Astrocyte of the cerebellum (primary cell): ENCODE data around the gene SAT2.
A peak's percentile ranks its signal among the peaks of the same experiment; 100 is the strongest.
"Not testable (repeated sequence)": the region's sequence is repeated elsewhere in the genome, so short reads cannot be mapped to it uniquely, and the experiment has no call there.

ENCODE experiments used
- DNase-seq: peaks from one replicate; pipeline ENCODE4 v3.0.0-alpha.2; 2011; ENCODE audit warnings: low read depth
- H3K4me3 ChIP-seq: 2 replicates; pipeline ENCODE4 v1.5.1; 2011; ENCODE audit warnings: mild to moderate bottlenecking, low read depth, low read length, moderate library complexity
- CTCF ChIP-seq: IDR thresholded peaks from 2 replicates; pipeline ENCODE4 v1.5.1; 2012; ENCODE audit warnings: low read length, low read depth, moderate library complexity, mild to moderate bottlenecking; ENCODE audit errors: missing control alignments
- in situ Hi-C: cut with HindIII; loops from 2 replicates; pipeline ENCODE4 v1.10.0; 2017; ENCODE audit warnings: low sequenced_read_pairs

Gene SAT2

GRCh38 chr17:7626307-7626706 lies 1.3 kb downstream of the SAT2 start:
- in situ Hi-C loops = no loop called here
- H3K4me3 ChIP-seq = peak overlapping the region; percentile 79
- TF ChIP-seq CTCF = no peak
- no peak for DNase-seq

- H3K4me3 ChIP-seq, in situ Hi-C loops, DNase-seq: not testable (repeated sequence)
These were observed 1.9 kb downstream of the SAT2 start for GRCh38 chr17:7625749-7626148.

GRCh38 chr17:7623661-7624060 lies 4.0 kb downstream of the SAT2 start:
- DNase-seq = no peak
- H3K4me3 ChIP-seq = no peak overlapping the region
- TF ChIP-seq CTCF = no peak
- in situ Hi-C loops = no loop called here

- DNase-seq = no peak
- no peak for TF ChIP-seq CTCF
- in situ Hi-C loops = no loop called here
- H3K4me3 ChIP-seq = no peak overlapping the region
These were observed 6.8 kb downstream of the SAT2 start for GRCh38 chr17:7620835-7621234.

- in situ Hi-C loops = no loop called here
- no peak overlapping the region for H3K4me3 ChIP-seq
- no peak for TF ChIP-seq CTCF
- no peak for DNase-seq
These were observed 9.0 kb downstream of the SAT2 start for GRCh38 chr17:7618608-7619007.

GRCh38 chr17:7615265-7615747 lies 12.3 kb downstream of the SAT2 start:
- no peak for TF ChIP-seq CTCF
- in situ Hi-C loops = no loop called here
- H3K4me3 ChIP-seq = peak overlapping the region; percentile 38
- DNase-seq = no peak

GRCh38 chr17:7614425-7615264 lies 13.0 kb downstream of the SAT2 start, which contains the start of gene FXR2:
Gene FXR2 (minus strand): TSS chr17:7614897. CDS start chr17:7614532, 365 bp downstream.
- peak; percentile 77 for TF ChIP-seq CTCF
- H3K4me3 ChIP-seq = peak within 1 kb of the TSS; percentile 90
- in situ Hi-C loops = no loop called here
- peak; percentile 99 for DNase-seq
